Aorta (tissue), 5 donors: ENCODE measurements around the gene FCER1G. TPM values are rescaled to one million over a fixed set of nuclear protein-coding genes. Genes with fewer than 3 reads are reported as not detected.

Experiments used
- ATAC-seq: fragments of 200-7000 bp; cut with Tn5 transposase; one replicate; pipeline ENCODE4 v1.9.1; 2022; ENCODE audit warnings: moderate library complexity; ENCODE audit not compliant: low FRiP score
- DNase-seq, 2 donors: peaks; one replicate each; pipeline ENCODE4 v3.0.0-alpha.2; 2020
- H3K27ac ChIP-seq, 2 donors: one replicate each; pipeline ENCODE4 v1.5.1; 2013; ENCODE audit warnings: low read length in 2 of 2, mild to moderate bottlenecking in 2 of 2, moderate library complexity in 2 of 2, control low read depth in 1 of 2, inconsistent platforms in 1 of 2, low read depth in 1 of 2
- H3K27me3 ChIP-seq, 2 donors: one replicate each; pipeline ENCODE4 v1.6.1; 2013; ENCODE audit warnings: control low read depth in 1 of 2, low read length in 1 of 2, mild to moderate bottlenecking in 1 of 2, moderate library complexity in 1 of 2; ENCODE audit not compliant: insufficient read depth in 2 of 2, control insufficient read depth in 1 of 2
- H3K36me3 ChIP-seq, 2 donors: one replicate each; pipeline ENCODE4 v1.6.1; 2013; ENCODE audit warnings: control low read depth in 1 of 2, low read length in 1 of 2, mild to moderate bottlenecking in 1 of 2; ENCODE audit not compliant: insufficient read depth in 2 of 2, control insufficient read depth in 1 of 2
- H3K4me1 ChIP-seq, 2 donors: one replicate each; pipeline ENCODE4 v1.6.1; 2013; ENCODE audit warnings: low read length in 2 of 2, control low read depth in 1 of 2, mild to moderate bottlenecking in 1 of 2, moderate library complexity in 1 of 2; ENCODE audit not compliant: insufficient read depth in 2 of 2, control insufficient read depth in 1 of 2
- H3K4me3 ChIP-seq, 2 donors: one replicate each; pipeline ENCODE4 v1.5.1; 2013; ENCODE audit warnings: low read length in 2 of 2, control low read depth in 1 of 2, mild to moderate bottlenecking in 1 of 2
- H3K9me3 ChIP-seq: one replicate; pipeline ENCODE4 v1.6.1; 2013; ENCODE audit warnings: mild to moderate bottlenecking, low read length; ENCODE audit not compliant: control insufficient read depth
- WGBS, 2 donors: extraction: QIAGEN DNeasy Blood & Tissue Kit; methylation state at CpG; one replicate each; pipeline ENCODE4 v1.1.7; 2013; 5-methylcytosine and 5-hydroxymethylcytosine counted together
- intact Hi-C, 2 donors: fragments of 100-400 bp; cut with DNase I; formaldehyde crosslinking; loops; one replicate each; pipeline versions ENCODE4 v1.14.2 to v1.15.0; 2022
- polyA plus RNA-seq, 2 donors: library from polyadenylated mRNA; stranded (reverse); fragments of 200-250 nt; gene quantifications; one replicate each; pipeline ENCODE4 v1.2.3, GENCODE V29; 2013
- total RNA-seq, 2 donors: library from RNA; stranded (reverse); fragmentation: NEBNext Ultra II Directional; extraction: Animal tissue kit (Norgen Biotek cat#: 25700); gene quantifications; one replicate each; pipeline ENCODE4 v1.2.1, GENCODE V29; 2021
- donor health status: healthy with polysubstance abuse.
- donor health status: Bipolar disorder and iron deficiency.
- donor health status: DM: no; HTN: no; CAD: no.
- donor health status: DM: no; HTN: no; CAD: no.
- donor health status: DM: yes; HTN: yes; CAD: no.

FCER1G gene
- total and polyA plus RNA-seq, 4 donors, result 35.7 to 154 (median 69.1) TPM

DNA sequence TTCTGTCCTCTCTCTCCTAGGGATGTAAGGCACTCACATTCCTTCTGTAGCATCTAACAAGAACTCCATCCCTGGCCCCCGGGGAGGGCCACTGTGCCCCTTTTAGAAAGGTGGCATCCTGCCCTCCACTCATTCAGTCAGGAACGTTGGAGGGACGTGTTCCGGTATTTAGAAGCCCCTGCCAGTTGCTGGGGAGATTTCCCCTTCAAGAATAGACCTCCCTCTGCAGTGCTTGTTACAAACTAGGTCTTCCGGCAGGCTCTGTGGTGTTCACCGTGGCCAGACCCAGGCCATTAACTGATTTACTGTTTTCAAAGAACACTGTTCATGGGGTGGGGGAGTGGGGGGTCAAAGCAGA, 44.2 kb downstream of the FCER1G start:
- no peak overlapping the region for H3K4me3 ChIP-seq
- H3K4me1 ChIP-seq, result no peaks in the 10 kb centered on the region
- intact Hi-C loops, result no loop called here
- no peak for DNase-seq
- H3K27ac ChIP-seq, result no peak overlapping the region
- H3K27me3 ChIP-seq, result peaks cover 0 to 5% of the 10 kb centered on the region in 2 donors
- no peak for ATAC-seq
- H3K36me3 ChIP-seq, result no peaks in the 10 kb centered on the region
- peaks cover 7% of the 10 kb centered on the region for H3K9me3 ChIP-seq
- 34 to 38% methylated on average over 6 of the region's 6 CpGs for WGBS, 2 donors

DNA sequence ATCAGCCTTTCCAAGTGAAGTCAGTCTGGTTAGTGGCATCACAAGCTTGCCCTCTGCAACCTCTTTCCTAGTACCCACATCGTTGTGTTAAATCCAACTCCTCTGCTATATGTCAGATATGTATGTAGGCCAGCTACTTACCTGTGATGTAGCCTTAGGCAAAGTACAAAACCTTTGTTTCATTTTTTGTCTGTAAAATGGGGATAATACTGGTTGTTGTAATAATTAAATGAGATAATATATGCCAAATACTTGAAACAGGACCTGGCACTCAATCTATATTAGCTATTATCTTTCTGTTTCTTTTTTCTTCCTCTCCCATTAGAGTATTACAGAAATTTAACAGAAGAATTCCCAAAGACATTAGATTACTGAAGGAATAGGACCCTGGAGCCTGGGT, 44.7 kb downstream of the FCER1G start:
- H3K9me3 ChIP-seq, result peaks cover 7% of the 10 kb centered on the region
- ATAC-seq (no peak), DNase-seq (no peak)
- H3K4me3 ChIP-seq, result no peak overlapping the region
- H3K27ac ChIP-seq, result no peak overlapping the region
- peaks cover 0 to 5% of the 10 kb centered on the region in 2 donors for H3K27me3 ChIP-seq
- 68 to 71% methylated on average over 1 of the region's 1 CpG for WGBS, 2 donors
- intact Hi-C loops, result no loop called here
- H3K36me3 ChIP-seq, result no peaks in the 10 kb centered on the region
- H3K4me1 ChIP-seq, result no peaks in the 10 kb centered on the region

- H3K27ac ChIP-seq, result no peak overlapping the region
- DNase-seq (no peak), ATAC-seq (no peak)
- WGBS, 2 donors, result 30% methylated on average over 9 of the region's 9 CpGs
- no peak overlapping the region for H3K4me3 ChIP-seq
- no peaks in the 10 kb centered on the region for H3K4me1 ChIP-seq
- no peaks in the 10 kb centered on the region for H3K36me3 ChIP-seq
- intact Hi-C loops, result no loop called here
- H3K9me3 ChIP-seq, result peaks cover 7% of the 10 kb centered on the region
- H3K27me3 ChIP-seq, result peaks cover 0 to 5% of the 10 kb centered on the region in 2 donors
Measured at GRCh38 chr1:161260376-161261260, 45.5 kb downstream of the FCER1G start.

DNA sequence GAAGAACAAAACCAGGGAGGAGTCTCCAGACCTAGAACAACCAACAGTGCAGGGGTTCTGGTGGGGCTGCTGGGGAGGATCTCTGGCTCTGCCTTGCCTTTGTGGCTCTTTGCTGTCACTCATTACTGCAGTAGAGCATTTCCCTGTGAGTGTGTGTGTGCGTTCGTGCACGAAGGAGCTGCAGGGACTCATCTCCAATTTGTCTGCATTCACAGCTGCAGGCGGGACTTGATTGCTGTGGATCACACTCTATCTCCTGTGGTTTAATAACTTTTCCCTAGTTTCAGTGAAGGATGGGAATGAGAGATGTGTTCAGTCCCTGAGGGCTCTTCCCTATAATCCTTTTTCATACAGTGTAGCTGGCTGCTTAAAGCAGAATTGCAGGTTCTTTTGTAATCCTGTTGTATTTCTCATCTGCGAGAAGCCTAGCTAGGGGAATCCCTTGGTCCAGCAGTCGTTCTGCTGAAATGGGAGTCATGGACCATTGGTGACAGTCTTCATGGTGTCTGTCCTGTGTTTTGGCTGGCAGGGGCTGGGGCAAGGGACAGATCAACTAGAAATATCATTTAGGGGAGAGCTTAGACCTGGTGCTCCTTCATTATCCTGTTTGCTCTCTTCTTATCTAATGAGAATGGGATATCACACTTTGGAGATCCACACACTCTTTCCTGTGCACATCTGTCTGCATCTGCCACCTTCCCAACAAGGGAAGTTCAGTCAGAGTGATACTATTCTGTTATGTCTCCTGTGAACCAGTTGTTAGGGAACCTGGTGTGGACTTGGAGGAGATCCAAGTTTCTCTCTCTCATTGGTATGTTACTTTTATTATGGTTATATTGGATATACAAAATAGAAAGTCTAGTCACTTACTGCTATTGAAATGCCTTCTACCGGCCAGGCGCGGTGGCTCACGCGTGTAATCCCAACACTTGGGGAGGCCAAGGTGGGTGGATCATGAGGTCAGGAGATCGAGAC, 46.5 kb downstream of the FCER1G start:
- Histone ChIP-seq H3K4me3 (no peak overlapping the region), H3K36me3 (no peaks in the 10 kb centered on the region), H3K9me3 (peaks cover 7% of the 10 kb centered on the region), H3K4me1 (no peaks in the 10 kb centered on the region), H3K27ac (no peak overlapping the region), H3K27me3 (peaks cover 0 to 5% of the 10 kb centered on the region in 2 donors)
- intact Hi-C loops, result no loop called here
- WGBS, 2 donors, result 54 to 61% methylated on average over 12 of the region's 12 CpGs
- DNase-seq (no peak), ATAC-seq (no peak)

DNA sequence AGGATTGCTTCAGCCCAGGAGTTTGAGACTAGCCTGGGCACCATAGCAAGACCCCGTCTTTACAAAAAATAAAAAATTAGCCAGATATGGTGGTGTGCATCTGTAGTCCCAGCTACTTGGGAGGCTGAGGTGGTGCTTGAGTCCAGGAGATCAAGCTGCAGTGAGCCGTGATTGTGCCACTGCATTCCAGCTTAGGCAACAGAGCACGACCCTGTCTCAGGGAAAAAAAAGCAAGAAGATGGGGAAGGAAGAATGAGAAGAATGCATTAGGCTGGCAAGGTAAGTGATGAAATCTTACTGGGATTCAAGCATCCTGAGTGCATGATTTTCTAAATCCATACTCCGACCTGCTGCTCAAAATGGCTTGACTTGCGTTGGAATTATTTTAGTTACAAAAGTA, 50.2 kb downstream of the FCER1G start:
- DNase-seq, result no peak
- 61 to 73% methylated on average over 5 of the region's 5 CpGs for WGBS, 2 donors
- Histone ChIP-seq H3K27ac (no peak overlapping the region), H3K27me3 (peaks cover 0 to 2% of the 10 kb centered on the region in 2 donors), H3K9me3 (no peaks in the 10 kb centered on the region), H3K4me1 (no peaks in the 10 kb centered on the region), H3K36me3 (no peaks in the 10 kb centered on the region), H3K4me3 (no peak overlapping the region)
- intact Hi-C loops, result no loop called here
- no peak for ATAC-seq

DNA sequence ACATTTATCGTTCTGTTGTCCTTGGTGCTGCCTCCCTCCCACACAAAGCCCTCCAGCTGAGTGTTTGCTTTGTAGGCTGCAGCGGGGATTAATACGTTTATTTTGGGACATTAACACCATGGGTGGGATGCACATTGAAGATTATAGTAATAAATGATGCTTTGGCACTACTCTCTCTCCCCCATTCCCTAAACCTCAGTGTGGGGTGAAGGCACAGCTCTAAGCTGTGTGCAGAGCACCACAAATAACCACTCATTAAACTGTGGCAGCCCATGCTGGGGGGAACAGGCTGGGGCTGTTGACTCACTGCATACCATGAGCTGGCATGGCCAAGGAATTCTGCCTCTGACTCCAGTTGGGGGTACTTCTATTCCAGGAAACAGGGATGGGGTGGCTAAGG, 51.1 kb downstream of the FCER1G start:
- intact Hi-C loops, result no loop called here
- no peak for ATAC-seq
- WGBS, 2 donors, result 17 to 29% methylated on average over 3 of the region's 3 CpGs

GRCh38 chr1:161266836-161267235, 51.7 kb downstream of the FCER1G start:
- DNase-seq, result no peak
- intact Hi-C loops, result no loop called here
- Histone ChIP-seq H3K9me3 (no peaks in the 10 kb centered on the region), H3K27ac (no peak overlapping the region), H3K36me3 (no peaks in the 10 kb centered on the region), H3K27me3 (no peaks in the 10 kb centered on the region), H3K4me1 (no peaks in the 10 kb centered on the region), H3K4me3 (no peak overlapping the region)
- 63 to 65% methylated on average over 2 of the region's 2 CpGs for WGBS, 2 donors
- ATAC-seq, result no peak

More for the DNA sequence above, 51.1 kb downstream of the FCER1G start:
- Histone ChIP-seq H3K27ac (no peak overlapping the region), H3K4me1 (no peaks in the 10 kb centered on the region), H3K27me3 (peaks cover 0 to 2% of the 10 kb centered on the region in 2 donors), H3K4me3 (no peak overlapping the region), H3K36me3 (no peaks in the 10 kb centered on the region), H3K9me3 (no peaks in the 10 kb centered on the region)
- DNase-seq, result no peak

DNA sequence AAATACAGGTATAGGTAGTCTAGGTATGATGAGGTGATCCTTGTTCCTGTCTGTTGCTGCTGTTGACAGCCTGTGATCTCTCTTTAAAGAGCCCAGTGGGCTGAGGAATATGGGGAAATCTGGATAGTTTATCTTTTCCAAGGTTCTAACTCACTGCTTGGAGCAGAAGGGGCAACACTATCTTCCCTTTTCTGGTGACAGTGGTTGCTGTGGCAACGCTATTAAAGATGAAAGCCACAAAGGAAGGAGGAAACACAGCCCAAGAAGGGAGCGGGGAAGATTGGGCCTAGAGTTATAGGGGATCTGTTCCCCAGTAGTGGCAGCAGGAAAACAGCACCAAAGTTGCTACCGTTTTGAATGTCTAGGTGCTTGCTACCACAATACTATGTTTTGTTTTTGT, 52.2 kb downstream of the FCER1G start:
- ATAC-seq (no peak), DNase-seq (no peak)
- H3K4me1 ChIP-seq, result no peaks in the 10 kb centered on the region
- H3K4me3 ChIP-seq, result no peak overlapping the region
- H3K27ac ChIP-seq, result no peak overlapping the region
- no peaks in the 10 kb centered on the region for H3K9me3 ChIP-seq
- intact Hi-C loops, result no loop called here
- no peaks in the 10 kb centered on the region for H3K36me3 ChIP-seq
- WGBS, 2 donors, result 75 to 79% methylated on average over 3 of the region's 3 CpGs
- no peaks in the 10 kb centered on the region for H3K27me3 ChIP-seq
